ENCODE data around the gene KCNQ1. TPM values are rescaled to one million over a fixed set of nuclear protein-coding genes. Genes with fewer than 3 reads are reported as not detected.

Gene KCNQ1
- total and polyA plus RNA-seq, 2 of the 13 experiments (the other 11 are each of a cell fraction or from before 2014, with no cell fraction given) = 0.02 to 0.08 TPM

GRCh38 chr11:2643746-2644145, 198.9 kb downstream of the KCNQ1 start (continued):
- TF ChIP-seq, protein P1, sequence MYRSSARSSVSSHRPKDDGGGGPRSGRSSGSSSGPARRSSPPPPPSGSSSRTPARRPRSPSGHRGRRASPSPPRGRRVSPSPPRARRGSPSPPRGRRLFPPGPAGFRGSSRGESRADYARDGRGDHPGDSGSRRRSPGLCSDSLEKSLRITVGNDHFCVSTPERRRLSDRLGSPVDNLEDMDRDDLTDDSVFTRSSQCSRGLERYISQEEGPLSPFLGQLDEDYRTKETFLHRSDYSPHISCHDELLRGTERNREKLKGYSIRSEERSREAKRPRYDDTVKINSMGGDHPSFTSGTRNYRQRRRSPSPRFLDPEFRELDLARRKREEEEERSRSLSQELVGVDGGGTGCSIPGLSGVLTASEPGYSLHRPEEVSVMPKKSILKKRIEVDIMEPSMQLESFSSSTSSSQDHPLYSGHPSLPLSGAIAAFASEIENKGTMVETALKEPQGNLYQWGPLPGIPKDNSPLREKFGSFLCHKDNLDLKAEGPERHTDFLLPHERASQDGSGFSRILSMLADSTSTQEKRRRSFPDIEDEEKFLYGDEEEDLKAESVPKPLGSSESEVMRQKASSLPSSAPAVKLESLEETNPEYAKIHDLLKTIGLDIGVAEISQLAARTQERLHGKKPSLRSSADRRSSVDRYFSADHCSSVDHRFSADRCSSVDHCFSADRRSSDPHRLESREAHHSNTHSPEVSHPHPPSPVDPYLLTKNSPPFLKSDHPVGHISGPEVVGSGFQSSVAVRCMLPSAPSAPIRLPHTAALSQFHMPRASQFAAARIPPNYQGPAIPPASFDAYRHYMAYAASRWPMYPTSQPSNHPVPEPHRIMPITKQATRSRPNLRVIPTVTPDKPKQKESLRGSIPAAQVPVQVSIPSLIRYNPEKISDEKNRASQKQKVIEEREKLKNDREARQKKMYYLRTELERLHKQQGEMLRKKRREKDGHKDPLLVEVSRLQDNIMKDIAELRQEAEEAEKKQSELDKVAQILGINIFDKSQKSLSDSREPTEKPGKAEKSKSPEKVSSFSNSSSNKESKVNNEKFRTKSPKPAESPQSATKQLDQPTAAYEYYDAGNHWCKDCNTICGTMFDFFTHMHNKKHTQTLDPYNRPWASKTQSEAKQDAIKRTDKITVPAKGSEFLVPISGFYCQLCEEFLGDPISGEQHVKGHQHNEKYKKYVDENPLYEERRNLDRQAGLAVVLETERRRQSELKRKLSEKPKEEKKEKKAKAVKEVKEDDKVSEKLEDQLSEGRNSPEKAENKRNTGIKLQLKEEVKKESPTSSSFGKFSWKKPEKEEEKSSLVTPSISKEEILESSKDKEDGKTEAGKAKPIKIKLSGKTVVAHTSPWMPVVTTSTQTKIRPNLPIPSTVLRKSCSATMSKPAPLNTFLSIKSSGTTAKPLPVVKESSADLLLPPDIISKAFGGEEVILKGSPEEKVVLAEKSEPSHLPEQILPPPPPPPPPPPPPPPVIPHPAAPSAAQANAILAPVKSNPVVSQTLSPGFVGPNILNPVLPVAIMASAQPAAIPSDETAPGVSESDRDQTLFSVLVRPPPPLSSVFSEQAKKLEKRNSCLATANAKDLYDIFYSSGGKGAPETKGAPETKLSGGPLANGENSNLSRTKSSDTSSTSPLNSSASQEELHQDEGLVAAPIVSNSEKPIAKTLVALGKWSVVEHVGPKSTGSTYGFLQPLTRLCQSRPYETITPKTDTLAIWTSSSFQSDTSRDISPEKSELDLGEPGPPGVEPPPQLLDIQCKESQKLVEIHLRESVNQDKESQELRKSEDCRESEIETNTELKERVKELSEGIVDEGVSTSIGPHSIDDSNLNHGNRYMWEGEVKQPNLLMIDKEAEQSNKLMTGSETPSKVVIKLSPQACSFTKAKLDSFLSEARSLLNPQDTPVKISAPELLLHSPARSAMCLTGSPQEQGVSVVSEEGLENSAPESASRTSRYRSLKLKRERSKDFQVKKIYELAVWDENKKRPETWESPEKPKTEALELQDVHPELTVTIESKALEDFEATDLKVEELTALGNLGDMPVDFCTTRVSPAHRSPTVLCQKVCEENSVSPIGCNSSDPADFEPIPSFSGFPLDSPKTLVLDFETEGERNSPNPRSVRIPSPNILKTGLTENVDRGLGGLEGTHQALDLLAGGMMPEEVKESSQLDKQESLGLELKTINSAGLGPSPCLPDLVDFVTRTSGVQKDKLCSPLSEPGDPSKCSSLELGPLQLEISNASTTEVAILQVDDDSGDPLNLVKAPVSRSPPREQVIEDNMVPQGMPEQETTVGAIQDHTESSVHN (CRISPR knock-in tag; IDR thresholded peaks at IDR 0.05) = no peak

DNA sequence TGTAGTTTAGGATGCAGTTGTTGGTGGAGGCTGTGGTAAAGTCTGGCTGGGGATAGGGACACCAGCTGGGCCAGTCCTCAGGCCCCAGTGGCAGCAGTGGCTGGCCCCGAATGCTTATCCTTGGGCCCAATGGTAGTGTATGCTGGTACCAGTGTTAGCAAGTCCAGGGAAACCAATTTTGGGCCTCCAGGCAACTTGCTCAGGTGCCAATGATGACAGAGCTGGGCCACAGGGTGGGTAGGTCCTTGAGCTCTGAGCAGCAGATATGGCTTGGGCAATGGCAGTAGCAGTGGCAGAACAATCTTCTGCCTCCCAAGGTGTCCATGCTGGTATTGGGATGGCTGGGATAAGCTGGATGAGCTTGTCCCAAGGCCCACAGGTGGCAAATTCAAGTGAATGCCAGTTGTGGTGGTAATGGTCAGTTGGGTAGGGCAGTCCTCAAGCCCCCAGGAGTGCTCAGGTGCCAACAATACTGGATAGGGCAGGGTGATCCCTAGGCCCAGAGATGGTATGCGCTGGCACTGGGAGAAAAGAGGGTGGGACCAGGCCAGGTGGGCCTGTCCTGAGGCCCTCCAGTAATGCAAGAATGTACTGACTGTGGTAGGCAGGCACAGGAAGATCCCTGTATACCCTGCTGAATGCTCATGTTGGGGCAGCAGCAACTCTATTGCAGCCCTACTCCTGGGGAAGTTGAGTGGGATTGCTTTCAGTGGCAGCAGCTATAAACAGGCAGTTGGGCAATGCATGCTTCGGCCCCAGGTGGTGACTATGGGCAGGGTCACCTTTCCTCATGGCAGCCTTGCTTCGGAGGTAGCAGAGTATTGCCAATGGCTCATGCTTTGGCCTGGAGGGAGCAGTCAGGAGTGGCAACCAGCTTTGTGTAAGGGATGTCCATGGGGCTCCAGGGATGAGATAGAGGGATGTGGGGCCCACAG, 200.3 kb downstream of the KCNQ1 start:
- H3K4me1 ChIP-seq (ENCODE audit: insufficient read depth, low read length) = no peaks in the 10 kb centered on the region
- ChIA-PET CTCF (ENCODE audit: low intra/inter-chr PET ratio, low total read pairs) (no interaction called here), POLR2A (no interaction called here)
- H3K27me3 ChIP-seq (ENCODE audit: control insufficient read depth in 1 of 2, insufficient read depth in 2 of 2, low read length in 2 of 2) = no peaks in the 10 kb centered on the region
- no peaks in the 10 kb centered on the region for H4K20me1 ChIP-seq (ENCODE audit: insufficient read depth, low read length)
- peak; percentile 53 for ATAC-seq
- 100% methylated on average over 4 of the region's 4 CpGs for WGBS (ENCODE audit: low lambda C conversion rate)
- no peak overlapping the region for H3K4me2 ChIP-seq (ENCODE audit: low read depth, low read length)
- H3K79me2 ChIP-seq (ENCODE audit: insufficient read depth, low read length) = no peaks in the 10 kb centered on the region
- no peak for FAIRE-seq
- no peak overlapping the region for H3K4me3 ChIP-seq (replicated peaks in 1 of 3; ENCODE audit: insufficient read depth in 1 of 3, low read depth in 2 of 3, low read length in 3 of 3)
- H3K36me3 ChIP-seq (replicated peaks in 1 of 2; ENCODE audit: control insufficient read depth in 1 of 2, insufficient read depth in 2 of 2, low read length in 2 of 2) = no peaks in the 10 kb centered on the region
- H3K9ac ChIP-seq (ENCODE audit: insufficient read depth, low read depth, low read length) = no peak overlapping the region
- H2AFZ ChIP-seq (ENCODE audit: low read length) = no peak overlapping the region
- H3K27ac ChIP-seq (ENCODE audit: extremely low read length, insufficient read depth, low read length) = no peak overlapping the region
- H3K9me3 ChIP-seq (ENCODE audit: low read length) = peaks cover 100% of the 10 kb centered on the region
- in situ Hi-C loops (cut with HindIII; ENCODE audit: extremely low pct_ligation_motif_present, low pct_unique_long_range_greater_than_20kb) (no loop called here), intact Hi-C loops (cut with micrococcal nuclease; ENCODE audit: unreplicated experiment) (no loop called here)
- no TSS peak for BruUV-seq (replicated peaks)
- DNase-seq (ENCODE audit: low spot score) = no peak
- TF ChIP-seq HNRNPL (IDR thresholded peaks at IDR 0.05; ENCODE audit: low read depth, low read length) (0 out of 2 replicates have a peak, but pooled peaks have one; percentile 12), ZNF10 (CRISPR knock-in tag; IDR thresholded peaks at IDR 0.05; ENCODE audit: borderline replicate concordance, low read depth) (no peak), POLR2AphosphoS5 (IDR thresholded peaks at IDR 0.05; ENCODE audit: low read depth, low read length) (peak; percentile 47), ZFX (CRISPR knock-in tag; IDR thresholded peaks at IDR 0.05; ENCODE audit: low read depth) (0 out of 2 replicates have a peak, but pooled peaks have one; percentile 14), STAT5B (CRISPR knock-in tag; IDR thresholded peaks at IDR 0.05) (0 out of 2 replicates have a peak, but pooled peaks have one; percentile 19), HMGXB4 (CRISPR knock-in tag; IDR thresholded peaks at IDR 0.05; ENCODE audit: borderline replicate concordance in 1 of 2, low read depth in 1 of 2) (peak in 1 of 2 experiments; percentile 32; a peak in 1 of 4 replicates), ZBTB38 (CRISPR knock-in tag; IDR thresholded peaks at IDR 0.05) (0 out of 2 replicates have a peak, but pooled peaks have one; percentile 36), ZNF343 (CRISPR knock-in tag; IDR thresholded peaks at IDR 0.05) (0 out of 2 replicates have a peak, but pooled peaks have one; percentile 18), ZNF547 (CRISPR knock-in tag; IDR thresholded peaks at IDR 0.05) (no peak), BORCS8-MEF2B (CRISPR knock-in tag; IDR thresholded peaks at IDR 0.05) (peak; percentile 19; the same call in 1 of the 2 replicates)

Data from HepG2 (cell line).